Osteoblast (primary cell): Measurements from ENCODE around the gene EML3. TPM values are rescaled to one million over a fixed set of nuclear protein-coding genes. Genes with fewer than 3 reads are reported as not detected.

Experiments used
- DNase-seq: peaks from one replicate; pipeline ENCODE4 v3.0.0; 2011; ENCODE audit warnings: low spot score, mixed read lengths; ENCODE audit not compliant: insufficient read length; ENCODE audit errors: missing footprints
- H2AFZ ChIP-seq: 2 replicates; pipeline ENCODE4 v1.6.0; 2011; ENCODE audit warnings: mild to moderate bottlenecking, low read length
- H3K27ac ChIP-seq: 2 replicates; pipeline ENCODE4 v1.5.1; 2011; ENCODE audit warnings: mild to moderate bottlenecking, low read depth, low read length, moderate library complexity
- H3K27me3 ChIP-seq: 2 replicates; pipeline ENCODE4 v1.6.0; 2012; ENCODE audit warnings: mild to moderate bottlenecking, control low read depth, inconsistent platforms, low read length, moderate library complexity; ENCODE audit not compliant: insufficient read depth
- H3K36me3 ChIP-seq: 2 replicates; pipeline ENCODE4 v1.5.1; 2011; ENCODE audit warnings: mild to moderate bottlenecking, low read length, control low read depth, moderate library complexity; ENCODE audit not compliant: insufficient read depth
- H3K4me1 ChIP-seq: 2 replicates; pipeline ENCODE4 v1.5.1; 2011; ENCODE audit warnings: mild to moderate bottlenecking, low read length, control low read depth, moderate library complexity; ENCODE audit not compliant: insufficient read depth
- H3K4me2 ChIP-seq: 2 replicates; pipeline ENCODE4 v1.6.0; 2011; ENCODE audit warnings: mild to moderate bottlenecking, low read length; ENCODE audit not compliant: insufficient read depth
- H3K4me3 ChIP-seq: fragments of 200-600 bp; sonication (generic); 3 replicates; pipeline ENCODE4 v1.5.1; 2012; ENCODE audit warnings: mild to moderate bottlenecking, low read length, inconsistent platforms; ENCODE audit not compliant: insufficient read depth
- H3K79me2 ChIP-seq: 2 replicates; pipeline ENCODE4 v1.6.0; 2012; ENCODE audit warnings: mild to moderate bottlenecking, low read length, control low read depth, inconsistent platforms; ENCODE audit not compliant: insufficient read depth
- H3K9me3 ChIP-seq: 2 replicates; pipeline ENCODE4 v1.5.1; 2011; ENCODE audit warnings: low read depth, low read length, control low read depth
- H4K20me1 ChIP-seq: 2 replicates; pipeline ENCODE4 v1.6.0; 2012; ENCODE audit warnings: mild to moderate bottlenecking, low read length, control low read depth; ENCODE audit not compliant: insufficient read depth
- total RNA-seq: library from RNA; depleted of rRNA; stranded (reverse); fragments of >200 nt; gene quantifications from 2 replicates; pipeline ENCODE4 v1.2.3, GENCODE V29; 2012
- TF ChIP-seq, protein P1 (sequence below): IDR thresholded peaks from 2 replicates; pipeline ENCODE4 v1.5.1; 2011; ENCODE audit warnings: mild to moderate bottlenecking, low read depth, low read length, moderate library complexity; ENCODE audit errors: extremely low read depth

Gene EML3
- total RNA-seq, 1 donor, result 26.4 TPM

- TF ChIP-seq, protein P1, sequence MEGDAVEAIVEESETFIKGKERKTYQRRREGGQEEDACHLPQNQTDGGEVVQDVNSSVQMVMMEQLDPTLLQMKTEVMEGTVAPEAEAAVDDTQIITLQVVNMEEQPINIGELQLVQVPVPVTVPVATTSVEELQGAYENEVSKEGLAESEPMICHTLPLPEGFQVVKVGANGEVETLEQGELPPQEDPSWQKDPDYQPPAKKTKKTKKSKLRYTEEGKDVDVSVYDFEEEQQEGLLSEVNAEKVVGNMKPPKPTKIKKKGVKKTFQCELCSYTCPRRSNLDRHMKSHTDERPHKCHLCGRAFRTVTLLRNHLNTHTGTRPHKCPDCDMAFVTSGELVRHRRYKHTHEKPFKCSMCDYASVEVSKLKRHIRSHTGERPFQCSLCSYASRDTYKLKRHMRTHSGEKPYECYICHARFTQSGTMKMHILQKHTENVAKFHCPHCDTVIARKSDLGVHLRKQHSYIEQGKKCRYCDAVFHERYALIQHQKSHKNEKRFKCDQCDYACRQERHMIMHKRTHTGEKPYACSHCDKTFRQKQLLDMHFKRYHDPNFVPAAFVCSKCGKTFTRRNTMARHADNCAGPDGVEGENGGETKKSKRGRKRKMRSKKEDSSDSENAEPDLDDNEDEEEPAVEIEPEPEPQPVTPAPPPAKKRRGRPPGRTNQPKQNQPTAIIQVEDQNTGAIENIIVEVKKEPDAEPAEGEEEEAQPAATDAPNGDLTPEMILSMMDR, result no peak
- Histone ChIP-seq H3K9me3 (no peaks in the 10 kb centered on the region), H3K27ac (peak within 1 kb of the TSS; percentile 83)
Observed at GRCh38 chr11:62601372-62602140, 11.0 kb downstream of the EML3 start, which contains the start of gene MTA2. TSS of gene MTA2 (minus strand) at chr11:62601865. CDS start at chr11:62601450, 415 bp downstream.

GRCh38 chr11:62601122-62601371 is 11.5 kb downstream of the EML3 start:
- DNase-seq, result peak; percentile 89
- Histone ChIP-seq H3K79me2 (peaks cover 43% of the 10 kb centered on the region), H3K9me3 (no peaks in the 10 kb centered on the region), H3K36me3 (peaks cover 57% of the 10 kb centered on the region), H3K4me3 (peak overlapping the region; percentile 96), H3K4me2 (peak overlapping the region; percentile 96), H3K4me1 (peaks cover 27% of the 10 kb centered on the region), H2AFZ (peak overlapping the region; percentile 59), H3K27ac (peak overlapping the region; percentile 83), H3K27me3 (no peaks in the 10 kb centered on the region), H4K20me1 (peaks cover 27% of the 10 kb centered on the region)
- TF ChIP-seq, protein P1, result no peak

More at GRCh38 chr11:62601372-62602140, 11.0 kb downstream of the EML3 start, which contains the start of gene MTA2:
- H3K4me3 ChIP-seq, result peak within 1 kb of the TSS; percentile 96
- H3K36me3 ChIP-seq, result peaks cover 56% of the 10 kb centered on the region
- peak; percentile 99 for DNase-seq
- H3K4me2 ChIP-seq, result peak within 1 kb of the TSS; percentile 96
- peaks cover 42% of the 10 kb centered on the region for H3K79me2 ChIP-seq
- peaks cover 27% of the 10 kb centered on the region for H4K20me1 ChIP-seq
- no peaks in the 10 kb centered on the region for H3K27me3 ChIP-seq
- H3K4me1 ChIP-seq, result peaks cover 27% of the 10 kb centered on the region
- peak within 1 kb of the TSS; percentile 59 for H2AFZ ChIP-seq

GRCh38 chr11:62600367-62601121 is 12.0 kb downstream of the EML3 start:
- DNase-seq, result peak; percentile 50
- Histone ChIP-seq H3K9me3 (no peaks in the 10 kb centered on the region), H3K36me3 (peaks cover 57% of the 10 kb centered on the region), H3K4me3 (peak overlapping the region; percentile 96), H3K4me1 (peaks cover 27% of the 10 kb centered on the region), H3K4me2 (peak overlapping the region; percentile 96), H3K27me3 (no peaks in the 10 kb centered on the region), H3K79me2 (peaks cover 43% of the 10 kb centered on the region), H3K27ac (peak overlapping the region; percentile 83), H4K20me1 (peaks cover 27% of the 10 kb centered on the region), H2AFZ (peak overlapping the region; percentile 49)
- TF ChIP-seq, protein P1, result no peak

DNA sequence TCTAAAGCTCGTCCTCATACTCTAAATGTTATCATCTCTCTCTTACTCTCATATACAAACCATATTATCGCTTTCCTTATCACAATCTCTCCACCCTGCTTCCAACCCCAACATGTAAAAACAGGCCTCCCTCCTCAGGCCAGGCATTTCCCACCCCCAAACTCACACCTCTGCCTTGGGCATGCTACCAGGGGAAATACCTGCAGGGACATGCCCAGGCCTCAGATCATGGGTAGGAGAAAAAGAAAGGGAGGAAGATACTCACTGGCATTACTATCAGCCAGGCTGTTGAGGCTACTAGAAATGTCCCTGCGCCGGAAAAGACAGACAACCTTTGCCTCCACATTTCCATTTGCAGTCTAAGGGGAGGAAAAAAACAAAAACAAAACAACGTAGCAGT is 12.7 kb downstream of the EML3 start:
- Histone ChIP-seq H3K36me3 (peaks cover 58% of the 10 kb centered on the region), H3K4me3 (peak overlapping the region; percentile 96)

More for the DNA sequence above, 12.7 kb downstream of the EML3 start:
- peak; percentile 80 for DNase-seq
- Histone ChIP-seq H2AFZ (no peak overlapping the region), H4K20me1 (peaks cover 27% of the 10 kb centered on the region), H3K27me3 (no peaks in the 10 kb centered on the region), H3K9me3 (no peaks in the 10 kb centered on the region), H3K27ac (peak overlapping the region; percentile 83), H3K4me2 (peak overlapping the region; percentile 96), H3K4me1 (peaks cover 27% of the 10 kb centered on the region), H3K79me2 (peaks cover 43% of the 10 kb centered on the region)
- TF ChIP-seq, protein P1, result no peak
